Measurements from ENCODE around the gene FBXO15. TPM values are rescaled to one million over a fixed set of nuclear protein-coding genes. Genes with fewer than 3 reads are reported as not detected.

Gene FBXO15
- total RNA-seq, 1 donor from 2014 or later = not detected

GRCh38 chr18:74069178-74070050, 78.2 kb downstream of the FBXO15 start:
- Histone ChIP-seq H3K4me1 (no peaks in the 10 kb centered on the region), H3K27me3 (ENCODE audit: low read depth) (peaks cover 23% of the 10 kb centered on the region), H3K4me3 (no peak overlapping the region), H3K27ac (replicated peaks) (no peak overlapping the region), H3K9me3 (replicated peaks) (no peaks in the 10 kb centered on the region), H3K36me3 (no peaks in the 10 kb centered on the region)
- no peak for TF ChIP-seq CTCF (IDR thresholded peaks at IDR 0.05; ENCODE audit: borderline replicate concordance)
- intact Hi-C loops (cut with micrococcal nuclease) = no loop called here
- DNase-seq = no peak

GRCh38 chr18:74068296-74068695, 79.3 kb downstream of the FBXO15 start:
- Histone ChIP-seq H3K4me3 (no peak overlapping the region), H3K36me3 (no peaks in the 10 kb centered on the region), H3K4me1 (no peaks in the 10 kb centered on the region), H3K27ac (replicated peaks) (no peak overlapping the region), H3K9me3 (replicated peaks) (no peaks in the 10 kb centered on the region), H3K27me3 (ENCODE audit: low read depth) (peaks cover 24% of the 10 kb centered on the region)
- no peak for DNase-seq
- no peak for TF ChIP-seq CTCF (IDR thresholded peaks at IDR 0.05; ENCODE audit: borderline replicate concordance)
- intact Hi-C loops (cut with micrococcal nuclease) = no loop called here

- Histone ChIP-seq H3K4me1 (no peaks in the 10 kb centered on the region), H3K27ac (replicated peaks) (no peak overlapping the region), H3K4me3 (no peak overlapping the region), H3K36me3 (no peaks in the 10 kb centered on the region), H3K27me3 (ENCODE audit: low read depth) (peaks cover 24% of the 10 kb centered on the region), H3K9me3 (replicated peaks) (no peaks in the 10 kb centered on the region)
- intact Hi-C loops (cut with micrococcal nuclease) = no loop called here
- no peak for DNase-seq
- TF ChIP-seq CTCF (IDR thresholded peaks at IDR 0.05; ENCODE audit: borderline replicate concordance) = no peak
These were observed 81.6 kb downstream of the FBXO15 start for GRCh38 chr18:74066018-74066417.

GRCh38 chr18:74065366-74065765, 82.3 kb downstream of the FBXO15 start:
- Histone ChIP-seq H3K9me3 (replicated peaks) (no peaks in the 10 kb centered on the region), H3K4me1 (no peaks in the 10 kb centered on the region), H3K27me3 (ENCODE audit: low read depth) (peaks cover 24% of the 10 kb centered on the region), H3K36me3 (no peaks in the 10 kb centered on the region), H3K27ac (replicated peaks) (no peak overlapping the region), H3K4me3 (no peak overlapping the region)
- TF ChIP-seq CTCF (IDR thresholded peaks at IDR 0.05; ENCODE audit: borderline replicate concordance) = no peak
- intact Hi-C loops (cut with micrococcal nuclease) = no loop called here
- DNase-seq = no peak

- Histone ChIP-seq H3K27ac (replicated peaks) (no peak overlapping the region), H3K9me3 (replicated peaks) (no peaks in the 10 kb centered on the region), H3K4me1 (no peaks in the 10 kb centered on the region), H3K4me3 (no peak overlapping the region), H3K36me3 (no peaks in the 10 kb centered on the region), H3K27me3 (ENCODE audit: low read depth) (peaks cover 24% of the 10 kb centered on the region)
- intact Hi-C loops (cut with micrococcal nuclease) = no loop called here
- no peak for TF ChIP-seq CTCF (IDR thresholded peaks at IDR 0.05; ENCODE audit: borderline replicate concordance)
- no peak for DNase-seq
These were observed 83.1 kb downstream of the FBXO15 start for GRCh38 chr18:74064510-74064909.
